Ishikawa (cell line): ENCODE measurements around the gene TRIM71.

Source experiments
- CREB1 ChIP-seq: IDR thresholded peaks from 2 replicates; pipeline ENCODE4 v1.6.1; 2012; ENCODE audit warnings: low read depth
- EGR1 ChIP-seq: IDR thresholded peaks from 2 replicates; pipeline ENCODE4 v1.6.1; 2012
- EP300 ChIP-seq: IDR thresholded peaks from 2 replicates; pipeline ENCODE4 v1.6.1; 2012; ENCODE audit warnings: borderline replicate concordance
- NFIC ChIP-seq: IDR thresholded peaks from 2 replicates; pipeline ENCODE4 v1.6.1; 2012
- TAF1 ChIP-seq: IDR thresholded peaks from 2 replicates; pipeline ENCODE4 v1.6.1; 2012; ENCODE audit warnings: low read depth, mild to moderate bottlenecking
- YY1 ChIP-seq: IDR thresholded peaks from 2 replicates; pipeline ENCODE4 v1.6.1; 2012; ENCODE audit warnings: low read depth

DNA sequence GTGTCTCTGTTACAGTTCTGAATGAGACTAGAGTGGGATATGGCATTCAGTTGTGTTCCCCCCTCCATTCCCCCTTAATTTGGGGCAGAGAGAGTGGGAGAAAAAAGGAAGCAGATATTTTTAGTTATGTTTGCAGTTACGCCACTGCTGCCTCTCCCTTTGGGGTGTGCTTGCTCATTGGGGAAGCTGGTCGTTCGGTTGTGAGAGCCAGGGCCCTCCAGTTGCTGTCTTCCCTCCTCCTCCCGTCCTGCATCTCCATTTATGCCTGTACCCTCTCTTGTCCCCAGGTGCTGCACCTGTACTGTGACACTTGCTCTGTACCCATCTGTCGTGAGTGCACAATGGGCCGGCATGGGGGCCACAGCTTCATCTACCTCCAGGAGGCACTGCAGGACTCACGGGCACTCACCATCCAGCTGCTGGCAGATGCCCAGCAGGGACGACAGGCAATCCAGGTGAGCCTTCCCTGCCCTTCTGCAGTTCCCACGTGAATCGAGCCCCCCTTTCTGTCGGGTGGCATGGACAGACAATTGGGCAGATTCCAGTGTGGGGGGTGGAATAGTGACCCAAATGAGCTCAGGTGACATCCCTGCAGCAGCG, 55.8 kb downstream of the TRIM71 start:
- TF ChIP-seq TAF1 (no peak), EGR1 (no peak), YY1 (no peak), NFIC (no peak), EP300 (no peak), CREB1 (no peak)
